H1 (cell line): ENCODE measurements around the gene SEPTIN5. TPM values are rescaled to one million over a fixed set of nuclear protein-coding genes. Genes with fewer than 3 reads are reported as not detected.
A peak's percentile ranks its signal among the peaks of the same experiment; 100 is the strongest.

Source experiments
- GABPA ChIP-seq: IDR thresholded peaks from 2 replicates; pipeline ENCODE4 v1.6.1; 2011; ENCODE audit warnings: mild to moderate bottlenecking, low read length, moderate library complexity, borderline replicate concordance; ENCODE audit not compliant: insufficient read depth
- SIRT6 ChIP-seq: IDR thresholded peaks from one replicate; pipeline ENCODE4 v1.7.1; 2012; ENCODE audit warnings: low read length, inconsistent platforms
- SUZ12 ChIP-seq: fragments of 200-600 bp; sonication (generic); IDR thresholded peaks from 2 replicates; pipeline ENCODE4 v1.6.1; 2012; ENCODE audit warnings: mild to moderate bottlenecking, inconsistent platforms, low read length, moderate library complexity, mixed read lengths
- polyA plus RNA-seq, 7 experiments: library from polyadenylated mRNA; depleted of rRNA in 3 of 7; stranded (reverse) in 5 of 7; unstranded in 2 of 7; fragments of >200 nt in 5 of 7; fragments of 200-250 nt in 2 of 7; gene quantifications; 1 replicate in 5 of 7; 2 replicates in 1 of 7; 4 replicates in 1 of 7; pipeline versions ENCODE4 v1.2.1 to v1.2.3, GENCODE V29; 2011 to 2013; ENCODE audit warnings: missing spikeins in 2 of 7, mixed read lengths in 2 of 7
- total RNA-seq: library from RNA; stranded (reverse); fragmentation: NEBNext Ultra II Directional; extraction: Animal tissue kit (Norgen Biotek cat#: 25700); gene quantifications from 2 replicates; pipeline ENCODE4 v1.2.1, GENCODE V29; 2021

SEPTIN5 gene
- total and polyA plus RNA-seq, 2 of the 8 experiments (the other 6 are each of a cell fraction or from before 2014, with no cell fraction given) = 6.0 to 8.6 TPM

DNA sequence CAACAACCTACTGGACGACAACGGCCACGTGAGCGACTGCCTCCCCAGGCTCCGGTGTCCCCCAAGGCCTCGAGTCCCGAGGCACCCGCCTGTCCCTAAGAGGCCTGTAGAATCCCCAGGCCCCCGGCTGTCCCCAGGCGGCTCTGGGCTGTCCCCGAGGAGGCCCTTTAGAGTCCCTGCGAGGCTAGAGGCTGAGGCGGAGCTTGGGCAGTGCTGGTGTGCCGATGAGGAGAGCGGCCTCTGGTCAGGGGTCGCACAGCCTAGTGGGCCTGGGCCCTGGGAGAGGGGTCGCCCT is 49.9 kb downstream of the SEPTIN5 start (continued):
- TF ChIP-seq GABPA (no peak), SIRT6 (no peak), SUZ12 (peak; percentile 52)
